HL-60/S4 treated with retinoic acid at 250 ng/mL for 4 days and 3 days (cell line): ENCODE results near the gene NRG2.

Source experiments
- in situ Hi-C: fragments of 300-500 bp; cut with MboI; formaldehyde crosslinking; loops from 2 replicates; pipeline ENCODE4 v1.7.0; 2022; ENCODE audit warnings: low sequenced_read_pairs

NRG2 gene

GRCh38 chr5:139885857-139886208 is 157.3 kb downstream of the NRG2 start:
- in situ Hi-C loops, result no loop called here

- in situ Hi-C loops, result no loop called here
These were observed 157.8 kb downstream of the NRG2 start for GRCh38 chr5:139885172-139885856.

GRCh38 chr5:139884734-139885133 is 158.4 kb downstream of the NRG2 start:
- in situ Hi-C loops, result no loop called here

- in situ Hi-C loops, result no loop called here
These were observed 159.0 kb downstream of the NRG2 start for GRCh38 chr5:139884144-139884543.

- in situ Hi-C loops, result no loop called here
These were observed 160.0 kb downstream of the NRG2 start for GRCh38 chr5:139882961-139883539.

- in situ Hi-C loops, result no loop called here
These were observed 160.8 kb downstream of the NRG2 start for GRCh38 chr5:139882316-139882715.

- in situ Hi-C loops, result no loop called here
These were observed 161.9 kb downstream of the NRG2 start for GRCh38 chr5:139881143-139881733.

- in situ Hi-C loops, result no loop called here
These were observed 162.5 kb downstream of the NRG2 start for GRCh38 chr5:139880416-139881142.

GRCh38 chr5:139878093-139878492 is 165.0 kb downstream of the NRG2 start:
- in situ Hi-C loops, result no loop called here

GRCh38 chr5:139877129-139877597 is 165.9 kb downstream of the NRG2 start:
- in situ Hi-C loops, result no loop called here

- in situ Hi-C loops, result no loop called here
These were observed 167.1 kb downstream of the NRG2 start for GRCh38 chr5:139875957-139876356.

- in situ Hi-C loops, result no loop called here
These were observed 170.0 kb downstream of the NRG2 start for GRCh38 chr5:139872851-139873794.

GRCh38 chr5:139872052-139872766 is 170.9 kb downstream of the NRG2 start:
- in situ Hi-C loops, result no loop called here

GRCh38 chr5:139871614-139872013 is 171.5 kb downstream of the NRG2 start:
- in situ Hi-C loops, result no loop called here

- in situ Hi-C loops, result no loop called here
These were observed 172.4 kb downstream of the NRG2 start for GRCh38 chr5:139870677-139871076.

- in situ Hi-C loops, result no loop called here
These were observed 173.9 kb downstream of the NRG2 start for GRCh38 chr5:139869042-139869790.

GRCh38 chr5:139867581-139867980 is 175.5 kb downstream of the NRG2 start:
- in situ Hi-C loops, result no loop called here

- in situ Hi-C loops, result no loop called here
These were observed 176.0 kb downstream of the NRG2 start for GRCh38 chr5:139867109-139867508.
